ENCODE results near the gene UNC45B.

DNA sequence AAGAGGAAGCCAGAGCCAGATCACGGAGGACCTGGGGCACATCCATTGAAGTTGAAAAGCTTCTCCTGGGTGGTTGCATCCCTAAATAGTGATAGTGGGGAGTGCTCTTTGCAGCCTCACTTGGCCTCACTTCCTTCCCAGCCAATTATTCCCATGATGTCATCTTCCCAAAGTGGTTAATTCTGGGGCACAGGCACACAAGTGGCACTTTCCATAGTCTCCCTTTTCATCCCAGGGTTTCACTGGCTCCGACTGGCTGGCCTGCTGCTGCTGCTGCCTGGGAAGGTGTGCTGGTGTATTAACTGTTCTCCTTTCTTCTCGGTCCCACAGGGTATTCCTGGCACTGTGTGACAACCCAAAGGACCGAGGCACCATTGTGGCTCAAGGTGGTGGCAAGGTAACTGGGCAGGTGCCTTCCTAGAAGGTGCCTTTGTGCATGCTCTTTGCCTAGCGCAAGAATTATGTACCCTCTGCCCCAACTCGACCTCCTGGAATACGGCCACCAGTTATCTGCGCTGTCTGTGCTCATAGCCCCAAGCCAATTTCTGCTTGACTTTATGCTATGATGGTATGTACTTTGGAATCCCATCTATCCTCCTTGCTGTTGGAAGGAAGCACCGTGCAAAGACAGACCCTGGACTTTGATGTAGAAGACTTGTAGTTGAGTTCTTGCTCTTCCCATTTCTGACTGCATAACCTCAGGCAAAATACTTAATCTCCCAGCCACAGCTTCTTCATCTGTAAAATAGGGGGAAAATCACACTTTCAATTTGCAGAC lies 28.2 kb downstream of the UNC45B start:
- TF ChIP-seq, protein P1, sequence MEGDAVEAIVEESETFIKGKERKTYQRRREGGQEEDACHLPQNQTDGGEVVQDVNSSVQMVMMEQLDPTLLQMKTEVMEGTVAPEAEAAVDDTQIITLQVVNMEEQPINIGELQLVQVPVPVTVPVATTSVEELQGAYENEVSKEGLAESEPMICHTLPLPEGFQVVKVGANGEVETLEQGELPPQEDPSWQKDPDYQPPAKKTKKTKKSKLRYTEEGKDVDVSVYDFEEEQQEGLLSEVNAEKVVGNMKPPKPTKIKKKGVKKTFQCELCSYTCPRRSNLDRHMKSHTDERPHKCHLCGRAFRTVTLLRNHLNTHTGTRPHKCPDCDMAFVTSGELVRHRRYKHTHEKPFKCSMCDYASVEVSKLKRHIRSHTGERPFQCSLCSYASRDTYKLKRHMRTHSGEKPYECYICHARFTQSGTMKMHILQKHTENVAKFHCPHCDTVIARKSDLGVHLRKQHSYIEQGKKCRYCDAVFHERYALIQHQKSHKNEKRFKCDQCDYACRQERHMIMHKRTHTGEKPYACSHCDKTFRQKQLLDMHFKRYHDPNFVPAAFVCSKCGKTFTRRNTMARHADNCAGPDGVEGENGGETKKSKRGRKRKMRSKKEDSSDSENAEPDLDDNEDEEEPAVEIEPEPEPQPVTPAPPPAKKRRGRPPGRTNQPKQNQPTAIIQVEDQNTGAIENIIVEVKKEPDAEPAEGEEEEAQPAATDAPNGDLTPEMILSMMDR (IDR thresholded peaks at IDR 0.05): no peak
- TF ChIP-seq EP300 (IDR thresholded peaks at IDR 0.05; ENCODE audit: borderline replicate concordance in 1 of 2, low read depth in 1 of 2, low read length in 1 of 2) (no peak), POLR2AphosphoS5 (IDR thresholded peaks at IDR 0.05; ENCODE audit: low read depth, low read length) (no peak), FOXJ3 (CRISPR knock-in tag; IDR thresholded peaks at IDR 0.05) (no peak), RAD21 (IDR thresholded peaks at IDR 0.05; ENCODE audit: low read length) (no peak), RCOR1 (IDR thresholded peaks at IDR 0.05; ENCODE audit: low read length) (no peak), SIN3A (IDR thresholded peaks at IDR 0.05; ENCODE audit: borderline replicate concordance, low read depth, low read length) (no peak), RXRA (IDR thresholded peaks at IDR 0.05; ENCODE audit: borderline replicate concordance, low read depth) (no peak), NFIC (IDR thresholded peaks at IDR 0.05; ENCODE audit: borderline replicate concordance) (no peak)
- TF ChIP-seq, protein P2, sequence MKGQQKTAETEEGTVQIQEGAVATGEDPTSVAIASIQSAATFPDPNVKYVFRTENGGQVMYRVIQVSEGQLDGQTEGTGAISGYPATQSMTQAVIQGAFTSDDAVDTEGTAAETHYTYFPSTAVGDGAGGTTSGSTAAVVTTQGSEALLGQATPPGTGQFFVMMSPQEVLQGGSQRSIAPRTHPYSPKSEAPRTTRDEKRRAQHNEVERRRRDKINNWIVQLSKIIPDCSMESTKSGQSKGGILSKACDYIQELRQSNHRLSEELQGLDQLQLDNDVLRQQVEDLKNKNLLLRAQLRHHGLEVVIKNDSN (IDR thresholded peaks at IDR 0.05; ENCODE audit: borderline replicate concordance, low read depth): no peak
